DOHH2 (cell line): ENCODE data around the gene YTHDC2.

ENCODE experiments used
- CTCF ChIP-seq: fragments of 200-600 bp; sonication (generic); IDR thresholded peaks from one replicate; pipeline ENCODE4 v1.5.1; 2014; ENCODE audit warnings: antibody characterized with exemption, mild to moderate bottlenecking, low read depth, low read length; ENCODE audit not compliant: poor library complexity, severe bottlenecking
- EZH2phosphoT487 ChIP-seq: fragments of 200-600 bp; sonication (generic); IDR thresholded peaks from 2 replicates; pipeline ENCODE4 v1.6.1; 2017; ENCODE audit warnings: borderline replicate concordance, mild to moderate bottlenecking, antibody characterized with exemption, low read length, moderate library complexity, mixed read lengths

- TF ChIP-seq EZH2phosphoT487 (no peak), CTCF (no peak)
Observed at GRCh38 chr5:113514289-113514635, 768 bp downstream of the YTHDC2 start.
